OCI-LY7 (cell line): ENCODE results near the gene GALNT9. TPM values are rescaled to one million over a fixed set of nuclear protein-coding genes. Genes with fewer than 3 reads are reported as not detected.

Experiments used
- BruUV-seq: library from RNA; stranded (reverse); fragments of 400-500 nt; replicated peaks from 2 replicates; lab custom pipeline; 2021; lab: Mats Ljungman, UMichigan
- CTCF ChIA-PET: fragments of 300-600 bp; sonication (Branson Sonifier 250); formaldehyde crosslinking; loops from one replicate; lab custom pipeline; 2022; ENCODE audit warnings: antibody characterized with exemption; ENCODE audit not compliant: unreplicated experiment; lab: Charles Lee
- POLR2A ChIA-PET: fragments of 300-600 bp; sonication (Branson Sonifier 250); formaldehyde crosslinking; loops from one replicate; lab custom pipeline; 2022; ENCODE audit warnings: antibody characterized with exemption; lab: Charles Lee
- DNase-seq: peaks from one replicate; pipeline ENCODE4 v3.0.0-alpha.2; 2015; ENCODE audit warnings: low spot score
- H2AFZ ChIP-seq: fragments of 200-600 bp; sonication (generic), shearing (Covaris generic); 2 replicates; pipeline ENCODE4 v1.6.1; 2014; ENCODE audit warnings: mild to moderate bottlenecking, antibody characterized with exemption, low read length, moderate library complexity
- H3K27ac ChIP-seq: fragments of 200-600 bp; sonication (generic); 2 replicates; pipeline ENCODE4 v1.5.1; 2014; ENCODE audit warnings: mixed run types, low read depth, mild to moderate bottlenecking, moderate library complexity, low read length, inconsistent platforms; ENCODE audit not compliant: poor library complexity, severe bottlenecking
- H3K36me3 ChIP-seq: fragments of 200-600 bp; sonication (generic); 2 replicates; pipeline ENCODE4 v1.6.1; 2014; ENCODE audit warnings: mild to moderate bottlenecking, antibody characterized with exemption, low read length, moderate library complexity, mixed read lengths; ENCODE audit not compliant: insufficient read depth
- H3K4me1 ChIP-seq: fragments of 200-600 bp; sonication (generic); 2 replicates; pipeline ENCODE4 v1.5.1; 2014; ENCODE audit warnings: mild to moderate bottlenecking, low read length; ENCODE audit not compliant: insufficient read depth, poor library complexity, severe bottlenecking
- H3K4me2 ChIP-seq: fragments of 200-600 bp; sonication (generic); 2 replicates; pipeline ENCODE4 v1.6.1; 2014; ENCODE audit warnings: mild to moderate bottlenecking, low read length
- H3K4me3 ChIP-seq: fragments of 200-600 bp; sonication (generic); 2 replicates; pipeline ENCODE4 v1.5.1; 2014; ENCODE audit warnings: mild to moderate bottlenecking, low read depth, low read length; ENCODE audit not compliant: poor library complexity, severe bottlenecking
- H3K79me2 ChIP-seq: fragments of 200-600 bp; sonication (generic); 2 replicates; pipeline ENCODE4 v1.6.1; 2016; ENCODE audit warnings: low read depth, mild to moderate bottlenecking, low read length, moderate library complexity, mixed read lengths; ENCODE audit not compliant: insufficient read depth
- H3K9me2 ChIP-seq: fragments of 200-600 bp; sonication (generic); 2 replicates; pipeline ENCODE4 v1.6.1; 2016; ENCODE audit warnings: mild to moderate bottlenecking, low read length, mixed read lengths; ENCODE audit not compliant: insufficient read depth
- H3K9me3 ChIP-seq: fragments of 200-600 bp; sonication (generic); 2 replicates; pipeline ENCODE4 v1.6.1; 2014; ENCODE audit warnings: mild to moderate bottlenecking, mixed run types, low read length, mixed read lengths
- H4K20me1 ChIP-seq: fragments of 200-600 bp; sonication (generic); 2 replicates; pipeline ENCODE4 v1.6.1; 2014; ENCODE audit warnings: mild to moderate bottlenecking, antibody characterized with exemption, low read length, moderate library complexity, mixed read lengths; ENCODE audit not compliant: insufficient read depth
- CTCF ChIP-seq: fragments of 200-600 bp; sonication (generic); conservative IDR thresholded peaks from 2 replicates; pipeline ENCODE4 v1.5.1; 2014; ENCODE audit warnings: mild to moderate bottlenecking, antibody characterized with exemption, low read length, moderate library complexity, mixed read lengths
- EZH2phosphoT487 ChIP-seq: fragments of 200-600 bp; sonication (generic); IDR thresholded peaks from 2 replicates; pipeline ENCODE4 v1.6.1; 2018; ENCODE audit warnings: low read depth, borderline replicate concordance, mild to moderate bottlenecking, mixed run types, antibody characterized with exemption, low read length, moderate library complexity, mixed read lengths
- intact Hi-C: fragments of 100-400 bp; cut with micrococcal nuclease; formaldehyde crosslinking; loops from one replicate; pipeline ENCODE4 v1.10.0; 2022; ENCODE audit not compliant: unreplicated experiment
- total RNA-seq, 2 experiments: library from RNA; depleted of rRNA in 1 of 2; stranded (reverse); fragments of >200 nt in 1 of 2; shearing (Covaris generic) in 1 of 2; gene quantifications; 2 replicates each; pipeline ENCODE4 v1.2.3, GENCODE V29; 2014 to 2022

Gene GALNT9
- total RNA-seq, 2 experiments from 2014 or later, result 0.28 TPM; not detected in 1

GRCh38 chr12:132247718-132248452 lies 81.5 kb downstream of the GALNT9 start:
- Histone ChIP-seq H3K9me2 (no peaks in the 10 kb centered on the region), H3K4me1 (no peaks in the 10 kb centered on the region), H3K36me3 (no peaks in the 10 kb centered on the region), H3K4me2 (no peak overlapping the region), H3K79me2 (no peaks in the 10 kb centered on the region), H3K9me3 (no peaks in the 10 kb centered on the region), H3K27ac (no peak overlapping the region), H3K4me3 (no peak overlapping the region), H2AFZ (no peak overlapping the region), H4K20me1 (no peaks in the 10 kb centered on the region)
- no TSS peak for BruUV-seq
- no peak for TF ChIP-seq CTCF
- TF ChIP-seq EZH2phosphoT487, result no peak
- CTCF ChIA-PET, result no interaction called here
- POLR2A ChIA-PET, result no interaction called here
- intact Hi-C loops, result no loop called here
- no peak for DNase-seq

DNA sequence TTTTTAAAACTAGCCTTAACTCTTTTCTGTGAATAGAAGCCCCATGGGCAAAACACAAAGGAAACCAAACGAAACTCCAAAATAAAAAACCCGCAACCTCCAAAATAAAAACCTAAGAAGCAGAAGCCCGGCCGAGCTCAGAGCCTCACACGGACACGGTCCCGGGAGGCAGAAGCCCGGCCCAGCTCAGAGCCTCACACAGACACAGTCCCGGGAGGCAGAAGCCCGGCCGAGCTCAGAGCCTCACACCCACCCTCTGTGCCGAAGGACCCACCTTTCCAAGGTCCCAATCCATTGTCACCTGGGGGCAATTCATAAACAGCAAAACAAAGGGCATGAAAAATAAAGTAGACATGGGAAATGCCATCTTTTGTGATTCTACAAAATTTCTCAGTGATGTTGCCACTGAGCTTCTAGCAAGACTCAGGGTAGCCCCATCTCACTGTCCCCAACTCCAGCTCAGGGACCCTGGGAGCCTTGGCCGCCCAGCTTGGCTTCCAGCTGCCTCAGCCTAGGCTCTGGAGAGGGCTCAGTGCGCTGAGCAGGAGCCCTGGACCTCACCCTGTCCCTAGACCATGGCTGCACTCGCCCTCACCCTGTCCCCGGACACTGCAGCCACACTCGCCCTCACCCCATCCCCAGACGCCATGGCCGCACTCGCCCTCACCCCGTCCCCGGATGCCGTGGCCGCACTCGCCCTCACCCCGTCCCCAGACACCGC lies 82.2 kb downstream of the GALNT9 start:
- intact Hi-C loops, result no loop called here
- POLR2A ChIA-PET, result no interaction called here
- CTCF ChIA-PET, result no interaction called here

More for the DNA sequence above, 82.2 kb downstream of the GALNT9 start:
- TF ChIP-seq EZH2phosphoT487 (no peak), CTCF (no peak)
- H3K4me1 ChIP-seq, result no peaks in the 10 kb centered on the region
- no peaks in the 10 kb centered on the region for H3K36me3 ChIP-seq
- H3K27ac ChIP-seq, result no peak overlapping the region
- H3K79me2 ChIP-seq, result no peaks in the 10 kb centered on the region
- BruUV-seq, result no TSS peak
- DNase-seq, result no peak
- H3K4me2 ChIP-seq, result no peak overlapping the region
- no peak overlapping the region for H2AFZ ChIP-seq
- no peaks in the 10 kb centered on the region for H3K9me3 ChIP-seq
- H4K20me1 ChIP-seq, result no peaks in the 10 kb centered on the region
- H3K4me3 ChIP-seq, result no peak overlapping the region
- H3K9me2 ChIP-seq, result no peaks in the 10 kb centered on the region
